HG03066 (cell line): ENCODE measurements around the gene COLEC11.
"Not testable (repeated sequence)": the region's sequence is repeated elsewhere in the genome, so short reads cannot be mapped to it uniquely, and the experiment has no call there.

Experiments
- ATAC-seq: cut with Tn5 transposase; IDR thresholded peaks from one replicate; pipeline ENCODE4 v1.9.1; 2021; ENCODE audit warnings: low read depth; ENCODE audit not compliant: unreplicated experiment

The COLEC11 gene

GRCh38 chr2:3604207-3604877 is 9.4 kb downstream of the COLEC11 start:
- no peak for ATAC-seq

GRCh38 chr2:3604991-3605961 is 10.4 kb downstream of the COLEC11 start:
- ATAC-seq = no peak

- no peak for ATAC-seq
Observed at GRCh38 chr2:3606028-3606369, 11.1 kb downstream of the COLEC11 start.

- ATAC-seq = no peak
Observed at GRCh38 chr2:3606370-3607201, 11.7 kb downstream of the COLEC11 start.

- no peak for ATAC-seq
Observed at GRCh38 chr2:3608373-3609278, 13.7 kb downstream of the COLEC11 start.

- ATAC-seq = peak; percentile 59
Observed at GRCh38 chr2:3609279-3609673, 14.4 kb downstream of the COLEC11 start.

- no peak for ATAC-seq
Observed at GRCh38 chr2:3610415-3610814, 15.5 kb downstream of the COLEC11 start.

GRCh38 chr2:3610881-3611505 is 16.1 kb downstream of the COLEC11 start:
- no peak for ATAC-seq

GRCh38 chr2:3611589-3611988 is 16.7 kb downstream of the COLEC11 start:
- ATAC-seq = no peak

GRCh38 chr2:3612639-3613523 is 18.0 kb downstream of the COLEC11 start:
- ATAC-seq = no peak

GRCh38 chr2:3613524-3613905 is 18.6 kb downstream of the COLEC11 start:
- ATAC-seq = no peak

- ATAC-seq = not testable (repeated sequence)
Observed at GRCh38 chr2:3614743-3615142, 19.8 kb downstream of the COLEC11 start.

GRCh38 chr2:3615541-3616200 is 20.8 kb downstream of the COLEC11 start:
- not testable (repeated sequence) for ATAC-seq

- not testable (repeated sequence) for ATAC-seq
Observed at GRCh38 chr2:3616435-3617197, 21.7 kb downstream of the COLEC11 start.

- ATAC-seq = no peak
Observed at GRCh38 chr2:3617198-3617890, 22.4 kb downstream of the COLEC11 start.

- no peak for ATAC-seq
Observed at GRCh38 chr2:3618367-3618766, 23.5 kb downstream of the COLEC11 start.

GRCh38 chr2:3619033-3619432 is 24.1 kb downstream of the COLEC11 start:
- ATAC-seq = no peak
